ENCODE data around the gene BNIP3. TPM values are rescaled to one million over a fixed set of nuclear protein-coding genes. Genes with fewer than 3 reads are reported as not detected.
A peak's percentile ranks its signal among the peaks of the same experiment; 100 is the strongest.
"Not testable (repeated sequence)": the region's sequence is repeated elsewhere in the genome, so short reads cannot be mapped to it uniquely, and the experiment has no call there.

BNIP3 gene
- polyA plus RNA-seq, 3 donors, result 3.2 to 7.2 (median 4.6) TPM

DNA sequence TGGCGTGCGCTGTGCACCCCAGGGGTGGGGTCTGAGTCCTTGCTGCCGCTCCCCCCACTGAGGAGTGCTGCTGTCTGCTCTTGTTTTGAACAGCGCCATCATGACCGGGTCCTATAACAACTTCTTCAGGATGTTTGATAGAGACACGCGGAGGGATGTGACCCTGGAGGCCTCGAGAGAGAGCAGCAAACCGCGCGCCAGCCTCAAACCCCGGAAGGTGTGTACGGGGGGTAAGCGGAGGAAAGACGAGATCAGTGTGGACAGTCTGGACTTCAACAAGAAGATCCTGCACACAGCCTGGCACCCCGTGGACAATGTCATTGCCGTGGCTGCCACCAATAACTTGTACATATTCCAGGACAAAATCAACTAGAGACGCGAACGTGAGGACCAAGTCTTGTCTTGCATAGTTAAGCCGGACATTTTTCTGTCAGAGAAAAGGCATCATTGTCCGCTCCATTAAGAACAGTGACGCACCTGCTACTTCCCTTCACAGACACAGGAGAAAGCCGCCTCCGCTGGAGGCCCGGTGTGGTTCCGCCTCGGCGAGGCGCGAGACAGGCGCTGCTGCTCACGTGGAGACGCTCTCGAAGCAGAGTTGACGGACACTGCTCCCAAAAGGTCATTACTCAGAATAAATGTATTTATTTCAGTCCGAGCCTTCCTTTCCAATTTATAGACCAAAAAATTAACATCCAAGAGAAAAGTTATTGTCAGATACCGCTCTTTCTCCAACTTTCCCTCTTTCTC is 26.0 kb downstream of the BNIP3 start:
- H3K79me2 ChIP-seq (ENCODE audit: insufficient read depth, low read length), result no peaks in the 10 kb centered on the region
- H3K27me3 Mint-ChIP-seq (ENCODE audit: low read depth in 3 of 3), result peaks cover 0 to 1% (median 0%) of the 10 kb centered on the region in 3 donors
- H3K4me1 ChIP-seq (ENCODE audit: control insufficient read depth in 1 of 2, insufficient read depth in 2 of 2, low read length in 2 of 2), result no peaks in the 10 kb centered on the region
- no peaks in the 10 kb centered on the region for H3K9me3 ChIP-seq (replicated peaks in 1 of 2; ENCODE audit: control insufficient read depth in 1 of 2, insufficient read depth in 1 of 2, low read length in 2 of 2)
- peak overlapping the region in 1 of 7 donors; percentile 40 for H3K27ac Mint-ChIP-seq
- H2AFZ ChIP-seq (ENCODE audit: insufficient read depth, low read depth, low read length, poor library complexity, severe bottlenecking), result no peak overlapping the region
- intact Hi-C loops (cut with micrococcal nuclease), result no loop called here
- H3K4me3 ChIP-seq (replicated peaks in 1 of 3; ENCODE audit: low read depth in 2 of 3, low read length in 3 of 3), result no peak overlapping the region
- H3K27ac ChIP-seq (ENCODE audit: low read depth in 1 of 2, low read length in 2 of 2), result no peak overlapping the region
- no peak overlapping the region for H3K4me3 Mint-ChIP-seq
- TF ChIP-seq, protein P1, sequence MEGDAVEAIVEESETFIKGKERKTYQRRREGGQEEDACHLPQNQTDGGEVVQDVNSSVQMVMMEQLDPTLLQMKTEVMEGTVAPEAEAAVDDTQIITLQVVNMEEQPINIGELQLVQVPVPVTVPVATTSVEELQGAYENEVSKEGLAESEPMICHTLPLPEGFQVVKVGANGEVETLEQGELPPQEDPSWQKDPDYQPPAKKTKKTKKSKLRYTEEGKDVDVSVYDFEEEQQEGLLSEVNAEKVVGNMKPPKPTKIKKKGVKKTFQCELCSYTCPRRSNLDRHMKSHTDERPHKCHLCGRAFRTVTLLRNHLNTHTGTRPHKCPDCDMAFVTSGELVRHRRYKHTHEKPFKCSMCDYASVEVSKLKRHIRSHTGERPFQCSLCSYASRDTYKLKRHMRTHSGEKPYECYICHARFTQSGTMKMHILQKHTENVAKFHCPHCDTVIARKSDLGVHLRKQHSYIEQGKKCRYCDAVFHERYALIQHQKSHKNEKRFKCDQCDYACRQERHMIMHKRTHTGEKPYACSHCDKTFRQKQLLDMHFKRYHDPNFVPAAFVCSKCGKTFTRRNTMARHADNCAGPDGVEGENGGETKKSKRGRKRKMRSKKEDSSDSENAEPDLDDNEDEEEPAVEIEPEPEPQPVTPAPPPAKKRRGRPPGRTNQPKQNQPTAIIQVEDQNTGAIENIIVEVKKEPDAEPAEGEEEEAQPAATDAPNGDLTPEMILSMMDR (IDR thresholded peaks at IDR 0.05), result no peak
- H3K4me2 ChIP-seq (replicated peaks; ENCODE audit: extremely low read depth, low read length, poor library complexity, severe bottlenecking), result no peak overlapping the region
- H3K36me3 ChIP-seq (replicated peaks in 1 of 2; ENCODE audit: control insufficient read depth in 1 of 2, insufficient read depth in 2 of 2, low read length in 2 of 2), result peaks cover 54 to 89% of the 10 kb centered on the region in 2 donors
- H3K4me1 Mint-ChIP-seq, result no peaks in the 10 kb centered on the region
- peaks cover 6% of the 10 kb centered on the region for H4K20me1 ChIP-seq (ENCODE audit: insufficient read depth, low read length)
- H3K9me3 Mint-ChIP-seq, result peaks cover 0 to 11% (median 2%) of the 10 kb centered on the region in 7 donors
- DNase-seq, result no peak
- no peak overlapping the region for H3K9ac ChIP-seq (ENCODE audit: insufficient read depth, low read length, poor library complexity, severe bottlenecking)
- WGBS (ENCODE audit: insufficient coverage), result 97% methylated on average over 27 of the region's 38 CpGs
- H3K36me3 Mint-ChIP-seq, result peaks cover 75 to 92% of the 10 kb centered on the region in 2 donors
- H3K27me3 ChIP-seq (ENCODE audit: control insufficient read depth in 2 of 2, insufficient read depth in 2 of 2, low read length in 2 of 2), result no peaks in the 10 kb centered on the region

DNA sequence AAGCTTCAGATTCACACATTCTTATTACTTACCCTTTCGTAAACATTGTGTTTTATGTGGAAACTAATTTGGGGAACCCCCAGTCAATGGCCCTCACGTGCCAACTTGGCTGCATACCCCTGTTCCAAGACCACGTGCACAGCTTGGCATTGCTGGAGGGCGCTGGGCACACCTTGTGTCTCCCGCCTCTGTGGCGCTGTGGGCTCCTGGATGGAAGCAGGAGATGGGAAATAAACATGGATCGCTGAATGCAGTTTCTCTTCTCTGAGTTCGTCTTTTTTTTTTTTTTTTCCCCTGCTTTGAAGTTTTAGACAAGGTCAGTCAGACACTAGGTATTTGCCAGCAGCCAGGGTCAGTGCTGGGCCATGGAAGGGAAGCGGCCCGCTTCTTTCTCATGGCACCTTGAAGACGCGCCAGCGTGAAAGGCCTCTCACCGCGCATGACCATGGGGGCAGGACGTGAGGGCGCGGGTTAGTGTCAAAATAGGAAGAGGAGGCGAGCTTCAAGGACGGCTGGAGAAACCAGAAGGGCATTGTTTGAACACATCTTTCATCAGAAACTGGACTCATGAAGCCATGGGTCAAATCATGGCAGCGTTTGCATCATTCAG is 27.3 kb downstream of the BNIP3 start:
- H3K79me2 ChIP-seq (ENCODE audit: insufficient read depth, low read length), result no peaks in the 10 kb centered on the region
- Mint-ChIP-seq H3K4me3 (no peak overlapping the region), H3K36me3 (peaks cover 70 to 89% of the 10 kb centered on the region in 2 donors), H3K27me3 (ENCODE audit: low read depth in 3 of 3) (peaks cover 0 to 1% (median 0%) of the 10 kb centered on the region in 3 donors), H3K4me1 (no peaks in the 10 kb centered on the region), H3K27ac (no peak overlapping the region), H3K9me3 (peaks cover 0 to 11% (median 2%) of the 10 kb centered on the region in 7 donors)
- no peak for DNase-seq
- H3K27me3 ChIP-seq (ENCODE audit: control insufficient read depth in 2 of 2, insufficient read depth in 2 of 2, low read length in 2 of 2), result no peaks in the 10 kb centered on the region
- no peak overlapping the region for H3K9ac ChIP-seq (ENCODE audit: insufficient read depth, low read length, poor library complexity, severe bottlenecking)
- H4K20me1 ChIP-seq (ENCODE audit: insufficient read depth, low read length), result peaks cover 6% of the 10 kb centered on the region
- H3K4me3 ChIP-seq (replicated peaks in 1 of 3; ENCODE audit: low read depth in 2 of 3, low read length in 3 of 3), result no peak overlapping the region
- TF ChIP-seq, protein P1 (IDR thresholded peaks at IDR 0.05), result no peak
- H3K36me3 ChIP-seq (replicated peaks in 1 of 2; ENCODE audit: control insufficient read depth in 1 of 2, insufficient read depth in 2 of 2, low read length in 2 of 2), result peaks cover 55 to 93% of the 10 kb centered on the region in 2 donors
- H3K9me3 ChIP-seq (replicated peaks in 1 of 2; ENCODE audit: control insufficient read depth in 1 of 2, insufficient read depth in 1 of 2, low read length in 2 of 2), result no peaks in the 10 kb centered on the region
- no peak overlapping the region for H2AFZ ChIP-seq (ENCODE audit: insufficient read depth, low read depth, low read length, poor library complexity, severe bottlenecking)
- WGBS (ENCODE audit: insufficient coverage), result 95% methylated on average over 15 of the region's 21 CpGs
- no peak overlapping the region for H3K27ac ChIP-seq (ENCODE audit: low read depth in 1 of 2, low read length in 2 of 2)
- H3K4me2 ChIP-seq (replicated peaks; ENCODE audit: extremely low read depth, low read length, poor library complexity, severe bottlenecking), result no peak overlapping the region
- no peaks in the 10 kb centered on the region for H3K4me1 ChIP-seq (ENCODE audit: control insufficient read depth in 1 of 2, insufficient read depth in 2 of 2, low read length in 2 of 2)
- intact Hi-C loops (cut with micrococcal nuclease), result no loop called here

DNA sequence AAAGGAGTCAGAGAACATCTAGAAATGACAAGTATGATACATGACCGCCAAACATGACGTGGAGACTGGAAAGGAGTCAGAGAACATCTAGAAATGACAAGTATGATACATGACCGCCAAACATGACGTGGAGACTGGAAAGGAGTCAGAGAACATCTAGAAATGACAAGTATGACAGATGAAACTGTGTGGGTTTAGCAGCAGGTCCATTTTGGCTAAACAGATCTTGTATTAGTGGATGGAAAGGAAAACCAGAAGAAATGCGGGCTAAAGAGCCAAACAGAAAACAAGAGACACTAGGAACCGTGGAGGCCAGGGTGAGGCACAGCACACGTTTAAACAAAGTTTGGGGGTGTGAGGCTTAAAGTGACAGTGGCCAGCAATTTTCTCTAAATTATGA is 31.8 kb downstream of the BNIP3 start:
- H3K36me3 Mint-ChIP-seq, result peaks cover 78 to 91% of the 10 kb centered on the region in 2 donors
- not testable (repeated sequence) for H3K4me1 Mint-ChIP-seq

More for the DNA sequence above, 31.8 kb downstream of the BNIP3 start:
- H3K9ac ChIP-seq (ENCODE audit: insufficient read depth, low read length, poor library complexity, severe bottlenecking); H3K4me2 ChIP-seq (replicated peaks; ENCODE audit: extremely low read depth, low read length, poor library complexity, severe bottlenecking); H3K27ac ChIP-seq (ENCODE audit: low read depth in 1 of 2, low read length in 2 of 2); H3K27me3 Mint-ChIP-seq (ENCODE audit: low read depth in 3 of 3); H4K20me1 ChIP-seq (ENCODE audit: insufficient read depth, low read length); H3K4me1 ChIP-seq (ENCODE audit: control insufficient read depth in 1 of 2, insufficient read depth in 2 of 2, low read length in 2 of 2); DNase-seq; H3K27ac Mint-ChIP-seq; H2AFZ ChIP-seq (ENCODE audit: insufficient read depth, low read depth, low read length, poor library complexity, severe bottlenecking); H3K9me3 ChIP-seq (replicated peaks in 1 of 2; ENCODE audit: control insufficient read depth in 1 of 2, insufficient read depth in 1 of 2, low read length in 2 of 2); H3K4me3 Mint-ChIP-seq; intact Hi-C loops (cut with micrococcal nuclease); H3K4me3 ChIP-seq (replicated peaks in 1 of 3; ENCODE audit: low read depth in 2 of 3, low read length in 3 of 3); H3K79me2 ChIP-seq (ENCODE audit: insufficient read depth, low read length); H3K27me3 ChIP-seq (ENCODE audit: control insufficient read depth in 2 of 2, insufficient read depth in 2 of 2, low read length in 2 of 2): not testable (repeated sequence)
- WGBS (ENCODE audit: insufficient coverage), result 93% methylated on average over 3 of the region's 7 CpGs
- peaks cover 68 to 94% of the 10 kb centered on the region in 2 donors for H3K36me3 ChIP-seq (replicated peaks in 1 of 2; ENCODE audit: control insufficient read depth in 1 of 2, insufficient read depth in 2 of 2, low read length in 2 of 2)
- peaks cover 0 to 20% (median 5%) of the 10 kb centered on the region in 7 donors for H3K9me3 Mint-ChIP-seq

Measured in CD14-positive monocyte (primary cell).